ENCODE results near the gene MRPL49. TPM values are rescaled to one million over a fixed set of nuclear protein-coding genes. Genes with fewer than 3 reads are reported as not detected.

The MRPL49 gene
- total RNA-seq, 4 donors from 2014 or later, result 10.5 to 119 (median 60.9) TPM

GRCh38 chr11:65121447-65121864 is 665 bp upstream of the MRPL49 start:
- Histone ChIP-seq H3K27me3 (no peaks in the 10 kb centered on the region), H3K9me3 (no peaks in the 10 kb centered on the region), H3K4me1 (peaks cover 16 to 37% (median 26%) of the 10 kb centered on the region in 4 donors), H3K4me3 (peak overlapping the region; percentile 54 to 94 (median 79)), H3K36me3 (peaks cover 0 to 42% (median 11%) of the 10 kb centered on the region in 4 donors), H3K27ac (peak overlapping the region; percentile 89 to 97 (median 96))
- peak; percentile 57 for DNase-seq
- in situ Hi-C loops (cut with MboI; ENCODE audit: low pct_ligation_motif_present in 1 of 4, low pct_unique_long_range_greater_than_20kb in 1 of 4, low sequenced_read_pairs in 3 of 4) (no loop called here), intact Hi-C loops (cut with DNase I; ENCODE audit: low total_unique reads) (no loop called here)
- TF ChIP-seq EP300 (IDR thresholded peaks at IDR 0.05; ENCODE audit: low read depth) (no peak), POLR2A (IDR thresholded peaks at IDR 0.05) (no peak), POLR2AphosphoS5 (IDR thresholded peaks at IDR 0.05) (no peak), CTCF (IDR thresholded peaks at IDR 0.05) (peak in 1 of 5 experiments; percentile 31)
- 0 to 1% methylated on average over 2 to 22 of the region's 22 CpGs for WGBS, 2 donors (ENCODE audit: low coverage in 1 of 2)

- H3K36me3 ChIP-seq, result peaks cover 0 to 60% (median 26%) of the 10 kb centered on the region in 4 donors
- H3K9me3 ChIP-seq, result no peaks in the 10 kb centered on the region
- intact Hi-C loops (cut with DNase I; ENCODE audit: low total_unique reads) (no loop called here), in situ Hi-C loops (cut with MboI; ENCODE audit: low pct_ligation_motif_present in 1 of 4, low pct_unique_long_range_greater_than_20kb in 1 of 4, low sequenced_read_pairs in 3 of 4) (no loop called here)
- H3K27ac ChIP-seq, result no peak overlapping the region
- TF ChIP-seq POLR2AphosphoS5 (IDR thresholded peaks at IDR 0.05), result no peak
- no peak for TF ChIP-seq POLR2A (IDR thresholded peaks at IDR 0.05)
- no peak for TF ChIP-seq CTCF (IDR thresholded peaks at IDR 0.05)
- TF ChIP-seq EP300 (IDR thresholded peaks at IDR 0.05; ENCODE audit: low read depth), result no peak
- DNase-seq, result no peak
- peaks cover 11 to 26% (median 18%) of the 10 kb centered on the region in 4 donors for H3K4me1 ChIP-seq
- WGBS, 2 donors (ENCODE audit: low coverage in 1 of 2), result 91% methylated on average over 5 of the region's 5 CpGs; no CpG with 5 or more reads in 1 of the 2 donors
- no peaks in the 10 kb centered on the region for H3K27me3 ChIP-seq
- no peak overlapping the region for H3K4me3 ChIP-seq
Observed at GRCh38 chr11:65124480-65125196, 2.5 kb downstream of the MRPL49 start.

GRCh38 chr11:65125197-65126056 is 3.3 kb downstream of the MRPL49 start:
- intact Hi-C loops (cut with DNase I; ENCODE audit: low total_unique reads) (no loop called here), in situ Hi-C loops (cut with MboI; ENCODE audit: low pct_ligation_motif_present in 1 of 4, low pct_unique_long_range_greater_than_20kb in 1 of 4, low sequenced_read_pairs in 3 of 4) (no loop called here)
- no peak for TF ChIP-seq POLR2AphosphoS5 (IDR thresholded peaks at IDR 0.05)
- no peak for TF ChIP-seq POLR2A (IDR thresholded peaks at IDR 0.05)
- TF ChIP-seq CTCF (IDR thresholded peaks at IDR 0.05), result no peak
- TF ChIP-seq EP300 (IDR thresholded peaks at IDR 0.05; ENCODE audit: low read depth), result no peak
- Histone ChIP-seq H3K9me3 (no peaks in the 10 kb centered on the region), H3K4me3 (no peak overlapping the region), H3K27ac (no peak overlapping the region), H3K27me3 (no peaks in the 10 kb centered on the region), H3K4me1 (peaks cover 11 to 22% (median 18%) of the 10 kb centered on the region in 4 donors), H3K36me3 (peaks cover 0 to 60% (median 29%) of the 10 kb centered on the region in 4 donors)
- 93% methylated on average over 12 of the region's 12 CpGs; no CpG with 5 or more reads in 1 of the 2 donors for WGBS, 2 donors (ENCODE audit: low coverage in 1 of 2)
- DNase-seq, result no peak
